ENCODE results near the gene TWIST2.

Gene TWIST2

GRCh38 chr2:238902285-238902684, 54.4 kb downstream of the TWIST2 start:
- TF ChIP-seq ZBTB7A (IDR thresholded peaks at IDR 0.05; ENCODE audit: low read depth): no peak
- TF ChIP-seq YY1 (IDR thresholded peaks at IDR 0.05; ENCODE audit: low read depth): no peak
- no peak for TF ChIP-seq CEBPB (IDR thresholded peaks at IDR 0.05)
- no peak for TF ChIP-seq EGR1 (IDR thresholded peaks at IDR 0.05)
- TF ChIP-seq MAX (IDR thresholded peaks at IDR 0.05): no peak
- no peak for TF ChIP-seq REST (IDR thresholded peaks at IDR 0.05; ENCODE audit: low read depth)
- TF ChIP-seq TAF1 (IDR thresholded peaks at IDR 0.05; ENCODE audit: low read depth): no peak
- TF ChIP-seq RAD21 (IDR thresholded peaks at IDR 0.05; ENCODE audit: low read depth): no peak
- TF ChIP-seq EP300 (IDR thresholded peaks at IDR 0.05; ENCODE audit: borderline replicate concordance): no peak
- no peak for TF ChIP-seq FOXM1 (IDR thresholded peaks at IDR 0.05; ENCODE audit: borderline replicate concordance, low read depth)
- no peak for TF ChIP-seq TCF12 (IDR thresholded peaks at IDR 0.05; ENCODE audit: low read depth)
- no peak for TF ChIP-seq USF1 (IDR thresholded peaks at IDR 0.05)
- no peak for TF ChIP-seq TEAD4 (IDR thresholded peaks at IDR 0.05)
- no peak for TF ChIP-seq NFIC (IDR thresholded peaks at IDR 0.05)
- TF ChIP-seq CREB1 (IDR thresholded peaks at IDR 0.05; ENCODE audit: low read depth): no peak

- TF ChIP-seq YY1 (IDR thresholded peaks at IDR 0.05; ENCODE audit: low read depth) (no peak), FOXM1 (IDR thresholded peaks at IDR 0.05; ENCODE audit: borderline replicate concordance, low read depth) (no peak), NFIC (IDR thresholded peaks at IDR 0.05) (no peak), RAD21 (IDR thresholded peaks at IDR 0.05; ENCODE audit: low read depth) (no peak), TEAD4 (IDR thresholded peaks at IDR 0.05) (no peak), CEBPB (IDR thresholded peaks at IDR 0.05) (no peak), CREB1 (IDR thresholded peaks at IDR 0.05; ENCODE audit: low read depth) (no peak), MAX (IDR thresholded peaks at IDR 0.05) (no peak)
Observed at GRCh38 chr2:238903141-238903540, 55.3 kb downstream of the TWIST2 start.

- TF ChIP-seq ZBTB7A (IDR thresholded peaks at IDR 0.05; ENCODE audit: low read depth): no peak
- no peak for TF ChIP-seq CREB1 (IDR thresholded peaks at IDR 0.05; ENCODE audit: low read depth)
- no peak for TF ChIP-seq CEBPB (IDR thresholded peaks at IDR 0.05)
- no peak for TF ChIP-seq MAX (IDR thresholded peaks at IDR 0.05)
- TF ChIP-seq USF1 (IDR thresholded peaks at IDR 0.05): no peak
- TF ChIP-seq RAD21 (IDR thresholded peaks at IDR 0.05; ENCODE audit: low read depth): no peak
- no peak for TF ChIP-seq YY1 (IDR thresholded peaks at IDR 0.05; ENCODE audit: low read depth)
- TF ChIP-seq TCF12 (IDR thresholded peaks at IDR 0.05; ENCODE audit: low read depth): no peak
- TF ChIP-seq EGR1 (IDR thresholded peaks at IDR 0.05): no peak
- no peak for TF ChIP-seq FOXM1 (IDR thresholded peaks at IDR 0.05; ENCODE audit: borderline replicate concordance, low read depth)
Observed at GRCh38 chr2:238904177-238904576, 56.3 kb downstream of the TWIST2 start.

GRCh38 chr2:238904716-238905115, 56.8 kb downstream of the TWIST2 start:
- TF ChIP-seq EGR1 (IDR thresholded peaks at IDR 0.05) (no peak), TAF1 (IDR thresholded peaks at IDR 0.05; ENCODE audit: low read depth) (no peak), RAD21 (IDR thresholded peaks at IDR 0.05; ENCODE audit: low read depth) (no peak), ZBTB7A (IDR thresholded peaks at IDR 0.05; ENCODE audit: low read depth) (no peak), MAX (IDR thresholded peaks at IDR 0.05) (no peak), NFIC (IDR thresholded peaks at IDR 0.05) (no peak), FOXM1 (IDR thresholded peaks at IDR 0.05; ENCODE audit: borderline replicate concordance, low read depth) (no peak), CREB1 (IDR thresholded peaks at IDR 0.05; ENCODE audit: low read depth) (no peak), YY1 (IDR thresholded peaks at IDR 0.05; ENCODE audit: low read depth) (no peak), CEBPB (IDR thresholded peaks at IDR 0.05) (no peak), TEAD4 (IDR thresholded peaks at IDR 0.05) (no peak), USF1 (IDR thresholded peaks at IDR 0.05) (no peak), REST (IDR thresholded peaks at IDR 0.05; ENCODE audit: low read depth) (no peak), TCF12 (IDR thresholded peaks at IDR 0.05; ENCODE audit: low read depth) (no peak)

GRCh38 chr2:238905224-238905623, 57.3 kb downstream of the TWIST2 start:
- TF ChIP-seq RAD21 (IDR thresholded peaks at IDR 0.05; ENCODE audit: low read depth): no peak
- no peak for TF ChIP-seq TAF1 (IDR thresholded peaks at IDR 0.05; ENCODE audit: low read depth)
